Astrocyte of the cerebellum (primary cell): ENCODE measurements around the gene PDE8A.
A peak's percentile ranks its signal among the peaks of the same experiment; 100 is the strongest.

Experiments used
- DNase-seq: peaks from one replicate; pipeline ENCODE4 v3.0.0-alpha.2; 2011; ENCODE audit warnings: low read depth
- H3K4me3 ChIP-seq: 2 replicates; pipeline ENCODE4 v1.5.1; 2011; ENCODE audit warnings: mild to moderate bottlenecking, low read depth, low read length, moderate library complexity
- in situ Hi-C: cut with HindIII; loops from 2 replicates; pipeline ENCODE4 v1.10.0; 2017; ENCODE audit warnings: low sequenced_read_pairs
- TF ChIP-seq, protein P1 (sequence below): IDR thresholded peaks from 2 replicates; pipeline ENCODE4 v1.5.1; 2012; ENCODE audit warnings: low read length, low read depth, moderate library complexity, mild to moderate bottlenecking; ENCODE audit errors: missing control alignments

Gene PDE8A

DNA sequence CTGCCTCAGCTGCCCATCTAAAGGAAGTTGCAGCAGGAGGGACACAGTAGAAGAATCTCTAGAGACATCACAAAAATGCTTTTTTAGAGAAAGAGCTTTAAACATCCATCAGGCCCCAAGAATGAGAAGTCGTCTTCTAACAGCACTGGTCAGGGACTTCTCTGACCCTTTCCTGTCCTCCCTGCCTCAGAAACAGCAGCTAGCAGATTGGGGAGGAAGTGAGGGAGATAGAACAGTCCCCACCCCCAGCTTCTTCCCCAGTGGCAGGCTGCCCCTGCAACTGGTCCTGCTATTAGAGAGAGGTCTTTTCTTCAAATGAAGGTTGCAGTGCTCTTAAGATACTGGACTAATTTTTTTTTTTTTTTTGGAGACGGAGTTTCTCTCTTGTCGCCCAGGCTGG lies 55.1 kb downstream of the PDE8A start:
- no peak for DNase-seq
- in situ Hi-C loops: no loop called here
- no peak overlapping the region for H3K4me3 ChIP-seq
- TF ChIP-seq, protein P1, sequence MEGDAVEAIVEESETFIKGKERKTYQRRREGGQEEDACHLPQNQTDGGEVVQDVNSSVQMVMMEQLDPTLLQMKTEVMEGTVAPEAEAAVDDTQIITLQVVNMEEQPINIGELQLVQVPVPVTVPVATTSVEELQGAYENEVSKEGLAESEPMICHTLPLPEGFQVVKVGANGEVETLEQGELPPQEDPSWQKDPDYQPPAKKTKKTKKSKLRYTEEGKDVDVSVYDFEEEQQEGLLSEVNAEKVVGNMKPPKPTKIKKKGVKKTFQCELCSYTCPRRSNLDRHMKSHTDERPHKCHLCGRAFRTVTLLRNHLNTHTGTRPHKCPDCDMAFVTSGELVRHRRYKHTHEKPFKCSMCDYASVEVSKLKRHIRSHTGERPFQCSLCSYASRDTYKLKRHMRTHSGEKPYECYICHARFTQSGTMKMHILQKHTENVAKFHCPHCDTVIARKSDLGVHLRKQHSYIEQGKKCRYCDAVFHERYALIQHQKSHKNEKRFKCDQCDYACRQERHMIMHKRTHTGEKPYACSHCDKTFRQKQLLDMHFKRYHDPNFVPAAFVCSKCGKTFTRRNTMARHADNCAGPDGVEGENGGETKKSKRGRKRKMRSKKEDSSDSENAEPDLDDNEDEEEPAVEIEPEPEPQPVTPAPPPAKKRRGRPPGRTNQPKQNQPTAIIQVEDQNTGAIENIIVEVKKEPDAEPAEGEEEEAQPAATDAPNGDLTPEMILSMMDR: no peak

DNA sequence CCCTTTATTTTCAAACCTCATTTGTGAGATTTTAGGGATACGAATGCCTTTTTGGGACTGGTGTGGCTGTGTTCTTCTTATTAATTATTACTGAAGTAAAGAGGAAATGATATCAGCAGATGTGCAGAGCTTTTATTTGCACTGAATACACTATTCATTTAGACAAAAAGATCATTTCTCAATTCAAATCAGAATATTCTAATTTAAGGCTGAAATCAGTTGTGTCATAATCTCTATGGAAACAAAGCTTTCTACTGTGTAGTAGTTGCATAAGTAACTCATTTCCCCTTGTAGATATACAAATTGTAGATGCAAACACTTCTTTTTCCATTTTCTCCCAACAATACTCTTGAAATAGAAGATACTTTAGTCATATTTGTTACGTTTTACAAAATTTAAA lies 56.0 kb downstream of the PDE8A start:
- H3K4me3 ChIP-seq: no peak overlapping the region
- TF ChIP-seq, protein P1: no peak
- DNase-seq: no peak
- in situ Hi-C loops: no loop called here

DNA sequence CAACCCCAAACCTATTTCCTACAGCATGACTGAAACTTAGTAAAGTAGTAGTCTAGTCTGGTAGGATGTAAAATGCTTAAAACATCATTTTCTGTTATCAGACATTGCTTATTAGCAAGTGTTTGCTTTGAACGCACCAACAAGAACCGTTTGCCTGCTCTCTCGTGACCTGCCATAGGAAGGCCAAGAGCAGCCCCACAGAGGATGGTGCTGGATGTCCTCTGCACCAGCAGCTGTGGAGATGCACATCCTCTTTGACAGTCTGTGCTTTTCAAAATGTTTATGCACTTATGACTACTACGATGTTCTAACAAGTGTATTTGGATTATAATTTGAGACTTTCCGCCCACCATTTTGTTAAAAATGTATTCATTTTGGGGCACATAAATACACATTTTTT lies 59.6 kb downstream of the PDE8A start:
- no peak overlapping the region for H3K4me3 ChIP-seq
- no peak for DNase-seq
- TF ChIP-seq, protein P1: no peak
- in situ Hi-C loops: loop anchor here (10.0 kb wide), 1 partner anchor 376 kb away; no protein-coding TSS in a partner anchor

DNA sequence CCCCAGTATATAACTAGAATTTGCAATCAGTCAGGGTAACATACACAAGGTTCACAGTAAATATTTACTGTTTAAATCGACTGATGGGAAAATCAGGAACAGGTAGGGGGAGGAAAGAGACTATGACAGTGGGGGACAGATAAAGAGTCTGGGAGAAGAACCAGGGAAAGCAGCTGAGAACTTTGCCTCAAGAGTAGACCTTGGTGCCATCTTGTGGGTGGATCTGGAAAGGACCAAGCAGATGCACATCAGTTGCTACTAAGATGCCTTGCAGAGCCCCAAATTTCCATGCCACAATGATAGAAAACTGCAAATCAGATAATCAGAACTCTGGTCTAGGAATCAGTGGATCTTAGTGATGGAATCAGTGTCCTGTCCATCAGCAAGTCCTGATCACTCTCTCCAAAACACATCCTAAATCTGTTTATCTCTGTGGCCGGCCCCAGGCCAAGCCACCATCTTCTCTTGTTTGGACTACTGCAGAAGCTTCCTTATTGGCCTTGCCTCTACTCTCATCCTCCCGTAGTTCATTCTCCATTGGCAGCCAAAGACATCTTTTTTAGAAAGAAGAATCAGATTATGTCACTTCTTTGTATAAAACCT lies 62.7 kb downstream of the PDE8A start:
- DNase-seq: peak; percentile 60

DNA sequence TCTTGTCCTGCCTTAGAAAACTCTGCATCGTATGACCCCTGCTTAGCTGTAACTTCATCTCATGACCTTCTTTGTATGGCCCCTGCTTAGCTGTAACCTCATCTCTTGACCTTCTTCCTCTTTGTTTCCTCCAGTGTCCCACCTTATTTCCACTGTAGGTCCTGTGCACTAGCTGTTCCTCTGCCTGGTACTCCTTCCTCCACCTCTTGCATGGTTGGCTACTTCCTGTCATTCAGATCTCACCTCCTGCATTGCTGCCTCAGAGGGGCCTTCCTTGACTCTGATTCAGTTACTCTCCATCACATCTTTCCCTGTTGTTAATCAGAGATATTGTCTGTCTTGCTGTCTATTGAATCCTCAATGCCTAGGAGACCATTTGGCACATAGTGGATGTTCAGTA lies 63.2 kb downstream of the PDE8A start:
- no peak overlapping the region for H3K4me3 ChIP-seq
- DNase-seq: no peak
- TF ChIP-seq, protein P1: no peak
- in situ Hi-C loops: loop anchor here (10.0 kb wide), 1 partner anchor 380 kb away; no protein-coding TSS in a partner anchor

More for the DNA sequence above, 62.7 kb downstream of the PDE8A start:
- no peak overlapping the region for H3K4me3 ChIP-seq
- TF ChIP-seq, protein P1: peak; percentile 80
- in situ Hi-C loops: loop anchor here (10.0 kb wide), 1 partner anchor 380 kb away; no protein-coding TSS in a partner anchor

DNA sequence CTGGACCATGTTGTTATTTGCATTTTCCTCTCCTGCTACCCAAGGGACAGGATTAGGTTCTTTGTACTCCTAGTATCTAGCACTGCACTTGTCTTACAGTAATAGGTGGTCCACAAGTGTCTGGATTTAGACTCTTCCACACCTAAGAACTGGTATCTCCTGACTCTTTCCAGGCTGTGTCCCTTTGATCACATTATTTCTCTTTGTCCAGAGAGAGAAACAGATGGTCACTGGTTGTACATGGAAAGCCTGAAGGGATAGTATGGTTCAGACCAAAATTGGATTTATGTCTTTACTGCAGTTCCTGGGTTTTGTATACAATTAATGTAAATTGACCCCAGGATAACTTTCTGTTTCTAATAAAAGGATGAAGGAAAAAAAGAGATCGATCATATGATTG lies 64.0 kb downstream of the PDE8A start:
- H3K4me3 ChIP-seq: no peak overlapping the region
- TF ChIP-seq, protein P1: no peak
- in situ Hi-C loops: loop anchor here (10.0 kb wide), 1 partner anchor 381 kb away; no protein-coding TSS in a partner anchor
- DNase-seq: no peak
